Amniotic epithelial cell (primary cell): Measurements from ENCODE around the gene CNTNAP3B.
"Not testable (repeated sequence)": the region's sequence is repeated elsewhere in the genome, so short reads cannot be mapped to it uniquely, and the experiment has no call there.

Experiments
- DNase-seq: peaks from one replicate; pipeline ENCODE4 v3.0.0-alpha.2; 2010; ENCODE audit warnings: low read depth

The CNTNAP3B gene

GRCh38 chr9:42129073-42129729 lies at the start of gene CNTNAP3B:
TSS of gene CNTNAP3B (minus strand) at chr9:42129426. CDS start at chr9:42129094, 332 bp downstream.
- not testable (repeated sequence) for DNase-seq

- DNase-seq = peak; percentile 21
Observed at GRCh38 chr9:42160299-42160698, 31.1 kb upstream of the CNTNAP3B start.

- DNase-seq = peak; percentile 15
Observed at GRCh38 chr9:42127056-42127841, 2.0 kb downstream of the CNTNAP3B start.

DNA sequence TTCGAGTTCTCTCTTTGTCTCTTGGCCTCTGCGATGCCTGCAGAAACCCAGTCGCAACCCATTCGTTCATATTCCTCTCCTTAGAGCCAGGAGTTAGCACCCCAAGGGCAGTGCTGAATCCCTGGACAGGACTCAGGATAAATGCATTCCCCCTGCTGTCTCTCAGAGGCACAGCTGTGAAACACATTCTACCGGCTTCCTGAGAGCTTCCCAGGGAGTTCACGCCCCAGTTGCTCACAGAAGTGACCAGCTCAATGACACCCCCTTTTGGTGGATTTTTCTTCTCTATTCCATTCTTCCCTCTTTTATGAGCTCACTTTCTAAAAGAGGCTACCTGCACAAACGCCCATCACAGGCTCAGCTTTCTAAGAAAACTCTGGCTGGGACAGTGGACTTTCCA lies 8.2 kb downstream of the CNTNAP3B start:
- DNase-seq = peak; percentile 3

DNA sequence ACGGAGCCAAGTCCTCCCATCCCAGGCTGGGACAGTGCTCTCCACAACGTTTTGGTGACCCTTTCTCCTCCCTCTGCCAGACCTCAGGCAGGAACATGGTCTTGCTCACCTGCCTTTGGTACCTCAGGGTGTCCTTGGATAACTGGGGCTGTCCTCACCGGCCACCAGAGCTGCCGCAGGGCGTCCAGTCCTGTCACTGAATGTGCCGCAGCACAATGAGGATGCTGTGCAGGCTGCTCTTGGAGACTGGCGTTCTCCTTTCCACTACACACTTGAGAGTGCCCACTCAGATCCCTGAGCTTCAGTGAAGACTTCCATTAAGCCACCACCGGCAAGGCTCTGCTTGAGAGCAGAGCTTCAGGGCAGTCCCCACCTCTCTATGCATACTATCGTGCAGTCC lies 33.3 kb downstream of the CNTNAP3B start:
- not testable (repeated sequence) for DNase-seq

GRCh38 chr9:42084559-42084952 lies 44.7 kb downstream of the CNTNAP3B start:
- not testable (repeated sequence) for DNase-seq

DNA sequence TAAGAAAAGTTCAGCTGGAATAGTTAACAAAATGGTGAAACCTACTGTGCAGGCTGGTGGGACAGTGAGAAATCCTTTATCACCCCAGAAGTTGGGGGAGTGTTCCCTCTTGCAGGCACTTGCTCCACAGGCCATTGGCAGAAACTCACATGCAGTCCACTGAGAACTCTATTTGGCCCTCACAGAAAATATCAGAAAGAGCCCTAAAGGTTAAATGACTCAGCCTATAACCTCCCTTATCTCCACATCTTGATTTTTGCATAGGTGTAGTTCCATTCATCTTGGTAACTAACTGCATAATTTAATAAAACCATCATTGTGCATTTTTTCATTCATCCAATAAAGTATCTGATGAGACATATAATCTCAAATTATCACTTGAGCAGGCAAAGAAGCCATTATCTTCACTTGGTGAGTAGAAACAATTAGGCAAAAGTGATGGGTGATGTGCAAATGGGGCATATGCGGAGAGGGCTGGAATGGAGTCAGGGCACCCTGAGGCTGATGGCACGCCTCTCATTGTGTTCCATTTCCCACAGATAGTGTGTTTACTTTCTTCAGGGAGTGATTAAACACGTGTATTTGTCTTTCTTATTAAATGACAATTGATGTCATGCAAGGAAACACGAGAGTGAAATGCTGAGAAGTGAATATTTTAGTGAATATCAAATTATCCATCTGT lies 45.2 kb downstream of the CNTNAP3B start:
- DNase-seq = not testable (repeated sequence)

- peak; percentile 4 for DNase-seq
Observed at GRCh38 chr9:42080376-42080775, 48.9 kb downstream of the CNTNAP3B start.

DNA sequence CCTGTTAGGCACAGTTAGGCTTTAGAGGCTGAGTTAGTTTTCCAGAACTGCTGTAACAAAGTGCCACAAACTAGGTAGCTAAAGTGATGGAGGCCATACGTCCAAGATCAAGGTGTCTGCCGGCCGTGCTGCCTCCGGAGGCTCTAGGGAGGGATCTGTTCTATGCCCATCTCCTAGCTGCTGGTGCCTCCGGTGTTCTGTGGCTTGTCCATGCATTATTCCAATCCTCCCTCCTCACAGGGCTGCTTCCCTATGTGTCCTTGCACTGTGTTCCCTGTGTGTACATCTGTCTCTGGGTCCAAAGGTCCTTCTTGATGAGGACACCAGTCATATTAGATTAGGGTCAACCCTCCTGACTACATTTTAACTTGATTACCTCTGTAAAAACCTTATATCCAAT lies 54.4 kb downstream of the CNTNAP3B start:
- DNase-seq = not testable (repeated sequence)

DNA sequence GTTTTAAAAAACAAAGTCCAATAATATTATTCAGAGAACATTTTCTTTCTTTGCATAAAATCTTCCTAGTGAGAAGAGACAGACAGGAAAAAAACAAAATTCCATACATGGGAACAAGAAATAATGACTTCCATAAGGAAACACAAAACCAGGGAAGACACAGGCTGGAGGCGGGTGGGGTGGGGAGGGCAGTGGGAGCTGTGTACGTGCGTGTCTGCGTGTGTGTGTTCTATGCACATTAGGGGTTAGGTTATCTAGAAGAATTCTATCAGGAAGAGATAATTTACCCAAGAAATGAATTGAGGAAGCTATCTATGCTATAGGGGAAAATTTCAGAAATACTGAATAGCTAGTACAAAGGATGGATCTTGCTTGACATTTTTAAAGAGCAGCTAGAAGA lies 58.2 kb downstream of the CNTNAP3B start:
- not testable (repeated sequence) for DNase-seq

- DNase-seq = not testable (repeated sequence)
Observed at GRCh38 chr9:42070035-42070799, 59.0 kb downstream of the CNTNAP3B start.

GRCh38 chr9:42053874-42054273 lies 75.4 kb downstream of the CNTNAP3B start:
- not testable (repeated sequence) for DNase-seq

DNA sequence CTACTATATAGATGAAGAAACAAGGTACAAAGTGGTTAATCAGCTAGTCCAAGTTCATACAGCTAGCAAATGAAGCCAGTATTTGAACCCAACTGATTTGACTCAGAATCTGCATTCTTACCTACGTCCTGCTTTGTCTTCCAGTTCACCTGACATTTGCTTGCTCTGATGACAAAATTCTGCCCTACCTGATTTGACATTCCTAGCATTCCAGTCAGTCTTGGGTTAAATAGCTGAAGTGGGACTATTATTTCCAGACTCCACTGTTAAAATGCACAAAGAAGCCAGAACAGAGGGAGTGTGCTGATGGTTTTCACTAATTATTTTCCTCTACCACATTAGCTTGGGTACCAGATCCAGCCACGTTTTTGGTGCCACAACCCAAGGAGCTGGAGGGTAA lies 78.5 kb downstream of the CNTNAP3B start:
- DNase-seq = not testable (repeated sequence)

- DNase-seq = not testable (repeated sequence)
Observed at GRCh38 chr9:42044422-42045010, 84.7 kb downstream of the CNTNAP3B start.

DNA sequence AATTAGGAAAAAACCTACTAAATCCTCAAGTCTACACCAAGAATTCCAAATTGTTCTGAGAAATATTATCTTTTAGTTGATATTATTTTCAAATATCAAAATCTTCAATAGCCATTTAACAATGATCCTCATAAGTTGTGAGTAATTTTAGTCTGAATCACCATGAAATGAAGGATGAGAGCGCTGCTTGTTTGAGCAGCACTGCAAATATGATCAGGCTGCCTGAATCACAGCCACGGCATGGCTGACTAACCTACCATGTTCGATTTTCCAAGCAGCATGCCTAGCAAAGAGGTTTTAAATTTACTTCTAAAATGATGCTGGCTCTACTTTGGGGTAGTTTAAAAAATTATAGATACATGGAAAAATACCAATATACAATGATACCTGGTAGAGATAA lies 95.7 kb downstream of the CNTNAP3B start:
- DNase-seq = not testable (repeated sequence)

- DNase-seq = not testable (repeated sequence)
Observed at GRCh38 chr9:42020639-42021038, 108.6 kb downstream of the CNTNAP3B start.

DNA sequence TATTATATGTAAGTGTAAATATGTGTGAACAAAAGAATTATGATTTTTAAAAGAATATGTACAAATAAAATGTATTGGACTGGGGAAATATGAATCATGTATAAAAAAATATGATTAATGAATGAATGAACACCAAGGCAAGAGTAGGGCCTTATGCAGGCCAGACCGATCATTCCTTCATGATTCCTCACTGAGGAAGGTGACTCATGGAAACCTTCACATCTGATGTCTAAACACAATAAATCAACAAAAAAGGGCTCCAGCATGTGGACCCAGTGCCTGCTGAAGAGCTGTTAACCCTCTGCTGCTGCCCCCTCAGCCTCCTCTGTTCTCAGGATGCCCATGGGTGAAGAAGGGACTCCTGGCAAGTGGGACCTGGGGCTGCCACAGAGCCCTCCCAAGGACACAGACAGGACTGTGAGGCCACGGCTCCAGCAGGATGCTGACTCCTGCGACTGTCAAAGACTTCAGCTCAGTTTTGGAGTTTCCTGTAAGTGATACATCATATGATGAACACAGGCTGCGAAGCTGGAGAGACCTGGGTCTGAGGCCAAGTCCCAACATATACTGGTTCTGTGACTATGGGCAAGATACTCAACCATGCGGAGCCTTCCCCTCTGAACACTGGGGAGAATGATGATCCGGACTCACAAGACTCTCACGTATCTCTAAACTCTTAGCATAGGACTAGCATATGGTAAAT lies 110.9 kb downstream of the CNTNAP3B start:
- DNase-seq = peak; percentile 7

- not testable (repeated sequence) for DNase-seq
Observed at GRCh38 chr9:42014317-42014716, 114.9 kb downstream of the CNTNAP3B start.

DNA sequence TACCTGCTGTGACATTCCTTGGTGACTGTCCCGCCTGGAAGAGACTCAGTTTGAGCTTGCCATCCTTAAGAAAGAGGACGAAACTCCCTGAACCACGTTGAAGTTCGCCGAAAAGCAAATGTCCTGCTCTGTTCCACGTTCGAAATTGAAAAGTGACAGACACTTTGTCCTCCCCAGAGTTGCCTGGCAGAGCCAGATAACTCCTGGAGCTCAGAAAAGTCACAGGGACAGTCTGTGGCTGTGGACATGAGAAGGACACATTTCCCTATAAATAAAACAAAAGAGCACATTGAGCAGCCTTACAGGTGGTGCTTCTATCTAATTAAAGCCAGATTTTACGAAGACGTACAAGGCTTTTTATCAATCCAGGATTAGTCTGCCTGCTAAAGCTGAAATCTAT lies 137.6 kb downstream of the CNTNAP3B start:
- DNase-seq = not testable (repeated sequence)

DNA sequence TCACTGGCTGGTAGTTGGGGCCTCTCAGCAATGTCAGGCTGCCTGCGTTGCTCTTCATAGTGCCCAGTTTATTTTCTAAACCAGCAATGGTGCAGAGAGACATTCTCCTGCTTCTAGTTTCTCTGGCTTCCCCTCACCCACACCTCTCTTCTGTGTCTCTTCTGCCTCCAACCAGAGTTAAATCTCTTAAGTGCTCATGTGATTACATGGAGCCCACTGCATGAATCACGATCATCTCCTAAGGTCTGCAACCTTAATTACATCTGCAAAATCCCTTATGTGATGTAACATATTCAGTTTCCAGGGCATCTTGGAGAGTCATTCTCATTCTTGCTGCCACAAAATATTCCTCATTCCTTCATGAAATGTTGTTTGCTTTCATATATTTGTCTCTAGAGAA lies 149.0 kb downstream of the CNTNAP3B start:
- not testable (repeated sequence) for DNase-seq
